HG02759 (cell line): ENCODE data around the gene CBLC.
"Not testable (repeated sequence)": the region's sequence is repeated elsewhere in the genome, so short reads cannot be mapped to it uniquely, and the experiment has no call there.

Experiments
- ATAC-seq: cut with Tn5 transposase; IDR thresholded peaks from one replicate; pipeline ENCODE4 v1.9.1; 2021; ENCODE audit warnings: mild to moderate bottlenecking, moderate library complexity; ENCODE audit not compliant: unreplicated experiment

CBLC gene

GRCh38 chr19:44765033-44765948 is 12.4 kb upstream of the CBLC start:
- no peak for ATAC-seq

DNA sequence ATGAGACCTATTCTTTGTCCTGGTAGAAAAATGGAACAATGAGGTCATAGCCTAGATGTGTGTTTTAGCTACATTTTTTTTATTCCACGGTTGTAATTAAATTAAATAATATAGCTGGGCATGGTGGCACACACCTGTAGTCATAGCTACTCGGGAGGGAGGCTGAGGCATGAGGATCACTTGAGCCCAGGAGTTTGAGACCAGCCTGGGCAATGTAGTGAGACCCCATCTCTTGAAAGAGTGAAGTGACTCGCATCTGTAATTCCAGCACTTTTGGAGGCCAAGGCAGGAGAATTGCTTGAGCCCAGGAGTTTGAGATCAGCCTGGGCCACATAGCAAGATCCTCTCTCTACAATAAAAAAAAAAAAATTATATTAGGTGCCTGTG is 11.7 kb upstream of the CBLC start:
- ATAC-seq = no peak

GRCh38 chr19:44767295-44768180 is 10.2 kb upstream of the CBLC start:
- ATAC-seq = no peak

DNA sequence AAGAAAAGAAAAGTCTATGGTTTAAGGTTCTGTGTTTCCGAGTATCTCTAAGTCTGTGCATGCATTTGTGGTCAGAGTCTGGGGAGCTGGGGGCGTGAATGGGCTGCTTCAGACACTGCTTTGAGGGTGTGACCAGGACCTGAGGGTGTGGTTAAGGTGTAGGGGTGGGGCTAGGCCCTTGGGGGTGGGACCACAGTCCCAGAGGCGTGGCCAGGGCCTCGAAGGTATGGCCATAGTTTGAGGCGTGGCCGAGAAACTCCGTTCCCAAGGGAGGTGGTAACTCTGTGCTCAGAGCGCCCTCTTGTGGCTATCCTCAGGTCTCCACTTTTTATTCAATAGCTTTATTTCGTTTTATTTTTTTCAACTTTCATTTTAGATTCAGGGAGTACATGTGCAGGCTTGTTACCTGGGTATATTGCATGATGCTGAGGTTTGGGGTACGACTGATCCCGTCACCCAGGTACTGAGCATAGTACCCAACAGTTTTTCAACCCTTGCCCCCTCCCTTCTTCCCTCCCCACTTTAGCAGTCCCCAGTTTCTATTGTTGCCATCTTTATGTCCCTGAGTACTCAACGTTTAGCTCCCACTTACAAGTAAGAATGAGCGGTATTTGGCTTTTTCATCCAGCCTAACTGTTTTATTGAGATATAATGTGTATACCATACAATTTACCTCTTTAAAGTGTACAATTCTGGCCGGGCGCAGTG is 7.0 kb upstream of the CBLC start:
- ATAC-seq = peak; percentile 97

DNA sequence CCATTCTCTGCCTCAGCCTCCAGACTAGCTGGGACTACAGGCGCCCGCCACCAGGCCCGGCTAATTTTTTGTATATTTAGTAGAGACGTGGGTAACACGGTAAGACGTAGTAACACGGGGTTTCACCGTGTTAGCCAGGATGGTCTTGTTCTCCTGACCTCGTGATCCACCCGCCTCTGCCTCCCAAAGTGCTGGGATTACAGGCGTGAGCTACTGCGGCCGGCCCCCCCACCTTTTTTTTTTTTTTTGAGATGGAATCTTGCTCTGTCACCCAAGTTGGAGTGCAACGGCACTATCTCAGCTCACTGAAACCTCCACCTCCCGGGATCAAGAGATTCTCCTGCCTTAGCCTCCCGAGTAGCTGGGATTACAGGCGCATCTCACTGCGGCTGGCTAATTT is 5.5 kb upstream of the CBLC start:
- not testable (repeated sequence) for ATAC-seq

GRCh38 chr19:44772959-44773358 is 4.7 kb upstream of the CBLC start:
- no peak for ATAC-seq

GRCh38 chr19:44775676-44776240 is 1.9 kb upstream of the CBLC start:
- ATAC-seq = no peak

- no peak for ATAC-seq
These were observed 1.1 kb upstream of the CBLC start for GRCh38 chr19:44776402-44777096.

- no peak for ATAC-seq
These were observed 1.5 kb downstream of the CBLC start for GRCh38 chr19:44779150-44779549.

GRCh38 chr19:44781694-44782093 is 4.0 kb downstream of the CBLC start:
- ATAC-seq = not testable (repeated sequence)

- no peak for ATAC-seq
These were observed 5.0 kb downstream of the CBLC start for GRCh38 chr19:44782729-44783128.

DNA sequence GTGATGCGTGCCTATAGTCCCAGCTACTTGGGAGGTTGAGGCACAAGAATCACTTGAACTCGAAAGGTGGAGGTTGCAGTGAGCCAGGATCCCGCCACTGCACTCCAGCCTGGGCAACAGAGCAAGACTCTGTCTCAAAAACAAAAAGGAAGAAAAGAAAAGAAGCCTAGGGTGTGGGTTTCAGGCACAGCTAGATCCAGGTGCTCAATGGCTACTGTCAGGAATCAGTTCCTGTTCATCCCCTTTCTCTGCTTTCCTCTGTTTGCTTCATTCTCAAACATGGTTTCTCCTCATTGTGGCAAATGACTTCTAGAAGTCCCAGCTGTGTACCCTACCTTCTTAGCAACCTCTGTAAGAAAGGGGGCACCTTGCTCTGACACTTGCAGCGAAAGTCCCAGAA is 5.9 kb downstream of the CBLC start:
- ATAC-seq = no peak

GRCh38 chr19:44785271-44785670 is 7.6 kb downstream of the CBLC start:
- ATAC-seq = no peak

DNA sequence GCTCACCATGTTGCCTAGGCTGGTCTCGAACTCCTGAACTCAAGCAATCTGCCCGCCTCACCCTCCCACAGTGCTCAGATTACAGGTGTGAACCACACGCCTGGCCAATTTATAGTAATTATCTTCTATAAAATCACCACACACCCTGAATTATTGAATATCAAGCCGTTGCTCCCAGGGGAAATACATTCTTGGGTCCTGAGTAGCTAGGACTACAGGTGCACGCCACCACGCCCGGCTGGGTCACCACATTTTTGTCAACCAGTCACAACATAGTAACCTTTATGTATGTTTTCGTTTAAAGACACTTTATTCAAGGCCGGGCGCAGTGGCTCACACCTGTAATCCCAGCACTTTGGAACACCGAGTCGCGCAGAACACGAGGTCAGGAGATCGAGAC is 8.3 kb downstream of the CBLC start:
- ATAC-seq = no peak

GRCh38 chr19:44788971-44789370 is 11.3 kb downstream of the CBLC start:
- no peak for ATAC-seq

- no peak for ATAC-seq
These were observed 12.3 kb downstream of the CBLC start for GRCh38 chr19:44789943-44790483.

GRCh38 chr19:44792281-44792680 is 14.6 kb downstream of the CBLC start:
- ATAC-seq = no peak

- ATAC-seq = no peak
These were observed 16.9 kb downstream of the CBLC start for GRCh38 chr19:44794610-44795009.

GRCh38 chr19:44795398-44795987 is 17.8 kb downstream of the CBLC start:
- no peak for ATAC-seq

GRCh38 chr19:44796701-44797115 is 19.0 kb downstream of the CBLC start:
- no peak for ATAC-seq
